Central memory CD8-positive, alpha-beta T cell (primary cell): Measurements from ENCODE around the gene C8G.

Experiments
- ATAC-seq: fragments of 150-1000 bp; cut with Tn5 transposase; replicated peaks from 2 replicates; pipeline ENCODE4 v1.10.0; 2022; ENCODE audit warnings: mild to moderate bottlenecking, moderate FRiP score, moderate number of reproducible peaks; ENCODE audit not compliant: poor library complexity, severe bottlenecking; ENCODE audit errors: extremely low read depth
- DNase-seq, 2 donors: peaks; one replicate each; pipeline ENCODE4 v3.0.0; 2021; ENCODE audit warnings: low spot score in 2 of 2
- H3K27ac Mint-ChIP-seq: one replicate; pipeline ENCODE4 v1.8.0; 2022; ENCODE audit warnings: low read depth, mild to moderate bottlenecking, moderate library complexity, mixed read lengths
- H3K27me3 Mint-ChIP-seq: one replicate; pipeline ENCODE4 v1.8.0; 2022; ENCODE audit warnings: mixed read lengths
- H3K36me3 Mint-ChIP-seq: one replicate; pipeline ENCODE4 v1.8.0; 2022; ENCODE audit warnings: mild to moderate bottlenecking, moderate library complexity, mixed read lengths; ENCODE audit not compliant: insufficient read depth
- H3K4me1 Mint-ChIP-seq: one replicate; pipeline ENCODE4 v1.8.0; 2022; ENCODE audit warnings: mixed read lengths
- H3K4me3 Mint-ChIP-seq: one replicate; pipeline ENCODE4 v1.8.0; 2022; ENCODE audit warnings: mild to moderate bottlenecking, moderate library complexity, mixed read lengths
- H3K9me3 Mint-ChIP-seq: one replicate; pipeline ENCODE4 v1.8.0; 2022; ENCODE audit warnings: mixed read lengths

C8G gene

GRCh38 chr9:136944519-136945332 is at the start of gene C8G, which contains the start of gene FBXW5:
Gene C8G (plus strand): TSS chr9:136945243. CDS start chr9:136945321, 78 bp downstream.
Gene FBXW5 (minus strand): TSS chr9:136944738. CDS start chr9:136944083, 655 bp downstream.
- Mint-ChIP-seq H3K27ac (peak within 1 kb of the TSS; percentile 89), H3K4me1 (peaks cover 7% of the 10 kb centered on the region), H3K27me3 (no peaks in the 10 kb centered on the region), H3K4me3 (peak within 1 kb of the TSS; percentile 80), H3K36me3 (peaks cover 38% of the 10 kb centered on the region), H3K9me3 (no peaks in the 10 kb centered on the region)
- DNase-seq (peak; percentile 91 to 92), ATAC-seq (peak; percentile 78)

GRCh38 chr9:136896027-136896426 is 49.0 kb upstream of the C8G start:
- ATAC-seq, result no peak
- H3K4me3 Mint-ChIP-seq, result no peak overlapping the region
- peaks cover 20% of the 10 kb centered on the region for H3K36me3 Mint-ChIP-seq
- H3K27me3 Mint-ChIP-seq, result no peaks in the 10 kb centered on the region
- no peaks in the 10 kb centered on the region for H3K9me3 Mint-ChIP-seq
- no peak for DNase-seq
- H3K4me1 Mint-ChIP-seq, result peaks cover 26% of the 10 kb centered on the region
- no peak overlapping the region for H3K27ac Mint-ChIP-seq

GRCh38 chr9:136898483-136899100 is 46.5 kb upstream of the C8G start:
- Mint-ChIP-seq H3K4me3 (no peak overlapping the region), H3K27me3 (no peaks in the 10 kb centered on the region), H3K4me1 (peaks cover 52% of the 10 kb centered on the region), H3K27ac (no peak overlapping the region), H3K36me3 (peaks cover 25% of the 10 kb centered on the region), H3K9me3 (no peaks in the 10 kb centered on the region)
- ATAC-seq (no peak), DNase-seq (no peak)

- ATAC-seq, result no peak
- no peak overlapping the region for H3K4me3 Mint-ChIP-seq
- H3K36me3 Mint-ChIP-seq, result peaks cover 25% of the 10 kb centered on the region
- H3K27ac Mint-ChIP-seq, result peak overlapping the region; percentile 96
- peaks cover 51% of the 10 kb centered on the region for H3K4me1 Mint-ChIP-seq
- no peaks in the 10 kb centered on the region for H3K9me3 Mint-ChIP-seq
- DNase-seq, result no peak
- H3K27me3 Mint-ChIP-seq, result no peaks in the 10 kb centered on the region
Measured at GRCh38 chr9:136899196-136899595, 45.8 kb upstream of the C8G start.

- H3K4me3 Mint-ChIP-seq, result no peak overlapping the region
- H3K4me1 Mint-ChIP-seq, result peaks cover 39% of the 10 kb centered on the region
- H3K9me3 Mint-ChIP-seq, result no peaks in the 10 kb centered on the region
- peak overlapping the region; percentile 96 for H3K27ac Mint-ChIP-seq
- DNase-seq (no peak), ATAC-seq (no peak)
- peaks cover 25% of the 10 kb centered on the region for H3K36me3 Mint-ChIP-seq
- H3K27me3 Mint-ChIP-seq, result no peaks in the 10 kb centered on the region
Measured at GRCh38 chr9:136900556-136900955, 44.5 kb upstream of the C8G start.

GRCh38 chr9:136900988-136901515 is 44.0 kb upstream of the C8G start:
- Mint-ChIP-seq H3K27ac (peak overlapping the region; percentile 96), H3K36me3 (peaks cover 25% of the 10 kb centered on the region), H3K4me1 (peaks cover 39% of the 10 kb centered on the region), H3K9me3 (no peaks in the 10 kb centered on the region), H3K4me3 (peak overlapping the region; percentile 77), H3K27me3 (no peaks in the 10 kb centered on the region)
- ATAC-seq (no peak), DNase-seq (no peak)

- H3K4me1 Mint-ChIP-seq, result peaks cover 39% of the 10 kb centered on the region
Measured at GRCh38 chr9:136901516-136902258, 43.4 kb upstream of the C8G start.

GRCh38 chr9:136902259-136902821 is 42.7 kb upstream of the C8G start:
- Mint-ChIP-seq H3K4me1 (peaks cover 34% of the 10 kb centered on the region), H3K4me3 (peak overlapping the region; percentile 77), H3K27me3 (no peaks in the 10 kb centered on the region), H3K9me3 (no peaks in the 10 kb centered on the region), H3K36me3 (peaks cover 28% of the 10 kb centered on the region), H3K27ac (peak overlapping the region; percentile 96)
- peak; percentile 58 to 86 for DNase-seq
- ATAC-seq, result peak; percentile 91

More at GRCh38 chr9:136901516-136902258, 43.4 kb upstream of the C8G start:
- Mint-ChIP-seq H3K27me3 (no peaks in the 10 kb centered on the region), H3K4me3 (peak overlapping the region; percentile 77), H3K9me3 (no peaks in the 10 kb centered on the region), H3K36me3 (peaks cover 27% of the 10 kb centered on the region), H3K27ac (peak overlapping the region; percentile 96)
- ATAC-seq (peak; percentile 50), DNase-seq (peak; percentile 38 to 56)

- DNase-seq (peak in 1 of 2 donors; percentile 15), ATAC-seq (peak; percentile 30)
- H3K27ac Mint-ChIP-seq, result peak overlapping the region; percentile 96
- no peaks in the 10 kb centered on the region for H3K27me3 Mint-ChIP-seq
- H3K9me3 Mint-ChIP-seq, result no peaks in the 10 kb centered on the region
- peaks cover 34% of the 10 kb centered on the region for H3K4me1 Mint-ChIP-seq
- peak overlapping the region; percentile 77 for H3K4me3 Mint-ChIP-seq
- H3K36me3 Mint-ChIP-seq, result peaks cover 31% of the 10 kb centered on the region
Measured at GRCh38 chr9:136903041-136903554, 41.9 kb upstream of the C8G start.

- Mint-ChIP-seq H3K9me3 (no peaks in the 10 kb centered on the region), H3K4me1 (peaks cover 25% of the 10 kb centered on the region), H3K27me3 (no peaks in the 10 kb centered on the region), H3K4me3 (no peak overlapping the region), H3K27ac (no peak overlapping the region), H3K36me3 (peaks cover 38% of the 10 kb centered on the region)
- no peak for ATAC-seq
- DNase-seq, result no peak
Measured at GRCh38 chr9:136906266-136906665, 38.8 kb upstream of the C8G start.

- DNase-seq, result no peak
- Mint-ChIP-seq H3K27me3 (no peaks in the 10 kb centered on the region), H3K36me3 (peaks cover 39% of the 10 kb centered on the region), H3K4me1 (peaks cover 15% of the 10 kb centered on the region), H3K9me3 (no peaks in the 10 kb centered on the region), H3K4me3 (no peak overlapping the region), H3K27ac (peak overlapping the region; percentile 53)
- no peak for ATAC-seq
Measured at GRCh38 chr9:136907011-136907914, 37.8 kb upstream of the C8G start.
